ENCODE data around the gene OTUD7B. TPM values are rescaled to one million over a fixed set of nuclear protein-coding genes. Genes with fewer than 3 reads are reported as not detected.

OTUD7B gene
- total and polyA plus RNA-seq, 3 donors from 2014 or later: 23.1 to 31.5 (median 30.3) TPM

- no peak for DNase-seq
- Histone ChIP-seq H3K27me3 (no peaks in the 10 kb centered on the region), H3K36me3 (ENCODE audit: low read depth, missing control alignments) (no peaks in the 10 kb centered on the region), H3K4me1 (no peaks in the 10 kb centered on the region), H3K27ac (no peak overlapping the region), H3K4me3 (no peak overlapping the region), H3K9me3 (no peaks in the 10 kb centered on the region)
- 67 to 72% methylated on average over 7 of the region's 7 CpGs for WGBS, 2 donors
- intact Hi-C loops (cut with DNase I; ENCODE audit: low total_unique reads): loop anchor here (10.0 kb wide), 1 partner anchor 76 kb away; no protein-coding TSS in a partner anchor
- no peak for TF ChIP-seq CTCF (IDR thresholded peaks at IDR 0.05)
- no peak for TF ChIP-seq POLR2A (IDR thresholded peaks at IDR 0.05)
Measured at GRCh38 chr1:150051089-150051373, 40.5 kb upstream of the OTUD7B start.

GRCh38 chr1:150049926-150050325, 39.4 kb upstream of the OTUD7B start:
- WGBS, 2 donors: 80 to 82% methylated on average over 2 of the region's 2 CpGs
- DNase-seq: no peak
- no peak for TF ChIP-seq POLR2A (IDR thresholded peaks at IDR 0.05)
- TF ChIP-seq CTCF (IDR thresholded peaks at IDR 0.05): no peak
- Histone ChIP-seq H3K9me3 (no peaks in the 10 kb centered on the region), H3K27ac (no peak overlapping the region), H3K27me3 (no peaks in the 10 kb centered on the region), H3K4me1 (no peaks in the 10 kb centered on the region), H3K4me3 (no peak overlapping the region), H3K36me3 (ENCODE audit: low read depth, missing control alignments) (no peaks in the 10 kb centered on the region)
- intact Hi-C loops (cut with DNase I; ENCODE audit: low total_unique reads): loop anchor here (10.0 kb wide), 1 partner anchor 75 kb away; no protein-coding TSS in a partner anchor

GRCh38 chr1:150034336-150034735, 23.8 kb upstream of the OTUD7B start:
- H3K4me1 ChIP-seq: no peaks in the 10 kb centered on the region
- DNase-seq: no peak
- no peaks in the 10 kb centered on the region for H3K9me3 ChIP-seq
- no peaks in the 10 kb centered on the region for H3K36me3 ChIP-seq (ENCODE audit: low read depth, missing control alignments)
- H3K27ac ChIP-seq: no peak overlapping the region
- H3K27me3 ChIP-seq: no peaks in the 10 kb centered on the region
- intact Hi-C loops (cut with DNase I; ENCODE audit: low total_unique reads): no loop called here
- TF ChIP-seq POLR2A (IDR thresholded peaks at IDR 0.05) (no peak), CTCF (IDR thresholded peaks at IDR 0.05) (no peak)
- no peak overlapping the region for H3K4me3 ChIP-seq

- WGBS, 2 donors: 96% methylated on average over 1 of the region's 1 CpG
- Histone ChIP-seq H3K27ac (no peak overlapping the region), H3K36me3 (ENCODE audit: low read depth, missing control alignments) (no peaks in the 10 kb centered on the region), H3K4me3 (no peak overlapping the region), H3K9me3 (no peaks in the 10 kb centered on the region), H3K27me3 (no peaks in the 10 kb centered on the region), H3K4me1 (no peaks in the 10 kb centered on the region)
- intact Hi-C loops (cut with DNase I; ENCODE audit: low total_unique reads): no loop called here
- DNase-seq: no peak
- TF ChIP-seq CTCF (IDR thresholded peaks at IDR 0.05) (no peak), POLR2A (IDR thresholded peaks at IDR 0.05) (no peak)
Measured at GRCh38 chr1:150028322-150028721, 17.8 kb upstream of the OTUD7B start.

GRCh38 chr1:150024156-150024555, 13.6 kb upstream of the OTUD7B start:
- H3K9me3 ChIP-seq: no peaks in the 10 kb centered on the region
- TF ChIP-seq POLR2A (IDR thresholded peaks at IDR 0.05) (no peak), CTCF (IDR thresholded peaks at IDR 0.05) (no peak)
- no peaks in the 10 kb centered on the region for H3K36me3 ChIP-seq (ENCODE audit: low read depth, missing control alignments)
- 62 to 65% methylated on average over 2 of the region's 2 CpGs for WGBS, 2 donors
- DNase-seq: no peak
- intact Hi-C loops (cut with DNase I; ENCODE audit: low total_unique reads): no loop called here
- H3K27me3 ChIP-seq: no peaks in the 10 kb centered on the region
- no peaks in the 10 kb centered on the region for H3K4me1 ChIP-seq
- H3K4me3 ChIP-seq: no peak overlapping the region
- H3K27ac ChIP-seq: peak overlapping the region in 1 of 2 donors; percentile 16

All from testis (tissue), 3 donors.